UCSD-AML1 (cell line): ENCODE measurements around the gene UBE2E2.

ENCODE experiments used
- DNase-seq: peaks from one replicate; lab custom pipeline; 2025; ENCODE audit not compliant: unreplicated experiment; lab: John Stamatoyannopoulos, UW

Gene UBE2E2

GRCh38 chr3:23468203-23468602 lies 265.1 kb downstream of the UBE2E2 start:
- DNase-seq: no peak

- no peak for DNase-seq
Observed at GRCh38 chr3:23474580-23475357, 271.6 kb downstream of the UBE2E2 start.

DNA sequence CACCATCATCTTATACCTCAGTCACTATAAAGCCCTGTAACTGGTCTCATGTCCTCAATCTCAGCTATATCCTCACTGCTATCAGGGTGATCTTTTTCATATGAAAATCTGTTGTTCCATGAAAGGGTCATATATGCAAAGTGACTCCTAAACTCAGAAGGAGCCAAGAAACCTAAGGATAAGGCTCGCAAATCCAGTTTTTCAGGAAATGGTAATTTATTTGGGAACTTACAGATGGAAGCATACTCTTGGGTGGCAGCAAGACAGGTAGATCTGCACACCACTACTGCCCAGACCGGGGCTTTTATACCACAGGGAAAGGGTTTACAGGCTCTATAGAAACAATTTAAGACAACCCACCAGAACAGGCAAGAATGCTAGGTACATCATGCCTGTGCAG lies 272.3 kb downstream of the UBE2E2 start:
- no peak for DNase-seq

DNA sequence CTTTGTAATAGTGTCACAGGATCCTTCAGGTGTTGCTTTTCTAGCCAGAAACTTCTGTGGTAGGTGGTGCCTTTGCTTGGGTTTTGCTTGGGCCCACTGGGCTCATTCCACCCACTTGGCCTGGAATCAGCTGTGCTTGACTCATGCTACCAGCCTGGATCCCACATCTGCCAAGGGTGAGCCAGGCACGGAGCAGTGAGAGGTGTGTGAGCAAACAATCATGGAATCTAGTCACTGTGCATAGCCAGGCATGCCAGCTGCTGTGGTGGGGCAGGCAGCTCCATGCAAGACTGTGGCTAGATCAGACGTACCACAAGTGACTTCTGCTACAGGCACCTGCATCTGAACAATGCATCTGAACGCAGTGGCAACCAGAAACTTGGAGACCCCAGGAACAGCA lies 275.9 kb downstream of the UBE2E2 start:
- no peak for DNase-seq

DNA sequence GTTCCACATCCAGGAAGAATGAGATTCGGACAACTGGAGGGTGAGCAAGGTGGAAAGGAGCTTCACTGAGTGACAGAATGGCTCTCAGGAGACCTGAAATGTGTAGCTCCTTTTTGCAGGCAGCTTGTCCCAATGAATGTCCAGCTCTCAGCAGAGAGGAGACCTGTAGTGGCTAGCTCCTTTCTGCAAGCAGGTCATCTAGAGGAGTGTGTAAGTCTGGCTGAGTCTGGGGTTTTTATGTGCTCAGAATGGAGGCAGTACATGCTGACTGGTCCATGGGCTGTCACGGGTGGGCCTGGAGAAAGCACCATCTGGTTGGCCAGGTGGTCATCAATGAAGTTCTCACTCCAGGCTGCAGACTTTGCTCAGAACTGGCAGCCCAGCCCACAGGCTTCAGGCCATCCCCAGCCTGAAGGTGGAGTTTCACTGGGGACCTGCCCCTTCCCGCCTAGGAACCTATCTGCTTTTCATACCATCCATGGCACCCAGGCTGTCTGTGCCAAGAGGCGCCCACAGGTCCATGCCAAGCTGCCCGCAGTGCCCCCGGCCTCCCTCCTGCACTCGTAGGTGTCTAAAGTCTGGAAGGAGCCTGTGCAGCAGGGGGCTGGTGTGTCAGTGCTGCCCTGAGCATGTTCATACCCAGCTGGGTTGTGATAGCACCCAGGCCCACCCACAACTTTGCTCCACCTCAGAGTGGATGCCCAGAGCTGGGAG lies 276.6 kb downstream of the UBE2E2 start:
- DNase-seq: no peak

GRCh38 chr3:23480329-23480714 lies 277.2 kb downstream of the UBE2E2 start:
- no peak for DNase-seq

- no peak for DNase-seq
Observed at GRCh38 chr3:23481011-23481615, 278.0 kb downstream of the UBE2E2 start.

GRCh38 chr3:23481616-23482278 lies 278.6 kb downstream of the UBE2E2 start:
- DNase-seq: no peak

GRCh38 chr3:23484386-23484785 lies 281.3 kb downstream of the UBE2E2 start:
- DNase-seq: no peak

- no peak for DNase-seq
Observed at GRCh38 chr3:23485922-23486321, 282.8 kb downstream of the UBE2E2 start.

- no peak for DNase-seq
Observed at GRCh38 chr3:23487015-23487414, 283.9 kb downstream of the UBE2E2 start.

DNA sequence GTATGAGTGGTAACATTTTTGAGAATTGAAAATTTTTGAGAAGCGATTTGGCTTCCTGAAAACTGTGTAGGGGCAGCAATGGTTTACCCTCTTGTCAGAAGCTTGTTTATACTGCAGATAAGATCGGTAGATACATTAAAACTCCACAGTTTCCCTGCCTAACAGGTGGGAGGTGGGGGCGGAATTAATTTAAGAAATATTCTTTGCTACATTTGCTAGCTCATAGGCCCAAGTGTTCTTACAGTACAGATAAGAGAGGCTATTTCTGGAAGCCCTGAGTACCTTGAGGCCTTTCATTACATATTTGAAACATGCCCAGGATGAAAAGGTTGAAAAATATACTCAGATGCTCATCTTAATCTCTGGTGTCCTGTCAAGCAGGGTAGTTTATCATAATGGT lies 285.5 kb downstream of the UBE2E2 start:
- no peak for DNase-seq

DNA sequence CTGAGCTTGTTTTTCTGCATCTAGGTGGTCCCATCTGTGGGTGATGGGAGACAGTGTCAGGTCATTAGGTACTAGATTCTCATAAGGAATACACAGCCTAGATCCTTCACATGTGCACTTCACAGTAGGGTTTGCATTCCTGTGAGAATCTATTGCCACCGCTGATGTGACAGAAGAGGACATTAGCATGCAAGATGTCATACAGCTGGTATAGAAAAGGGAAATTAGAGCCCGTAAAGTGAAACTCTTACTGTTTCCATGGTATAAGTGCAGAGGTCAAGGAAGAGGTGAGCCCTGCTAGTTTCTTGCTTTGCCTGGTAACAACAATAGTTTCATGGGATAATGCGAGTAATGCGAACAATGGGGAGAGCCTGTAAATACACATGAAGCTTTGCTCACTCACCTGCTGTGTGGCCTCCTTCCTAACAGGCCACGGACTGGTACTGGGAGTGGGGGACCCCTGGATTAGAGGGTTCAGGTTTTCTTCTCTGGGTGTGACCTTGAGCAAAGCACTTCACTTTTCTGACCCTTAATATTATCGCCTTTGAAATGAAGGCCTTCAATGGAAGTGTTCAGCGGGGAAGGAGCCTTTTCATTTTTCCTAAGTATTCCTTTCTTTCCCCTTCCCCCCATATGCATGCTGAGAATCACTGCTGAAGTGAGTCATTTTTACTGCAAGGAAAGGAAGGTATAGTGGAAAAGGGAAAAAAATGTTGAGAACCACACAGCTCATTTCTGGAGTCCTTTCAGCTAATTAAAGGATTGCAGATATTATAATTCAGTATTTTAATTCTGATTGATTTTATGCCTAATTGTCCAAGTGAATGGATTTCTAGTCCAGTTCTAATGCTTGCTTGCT lies 286.4 kb downstream of the UBE2E2 start:
- DNase-seq: no peak

DNA sequence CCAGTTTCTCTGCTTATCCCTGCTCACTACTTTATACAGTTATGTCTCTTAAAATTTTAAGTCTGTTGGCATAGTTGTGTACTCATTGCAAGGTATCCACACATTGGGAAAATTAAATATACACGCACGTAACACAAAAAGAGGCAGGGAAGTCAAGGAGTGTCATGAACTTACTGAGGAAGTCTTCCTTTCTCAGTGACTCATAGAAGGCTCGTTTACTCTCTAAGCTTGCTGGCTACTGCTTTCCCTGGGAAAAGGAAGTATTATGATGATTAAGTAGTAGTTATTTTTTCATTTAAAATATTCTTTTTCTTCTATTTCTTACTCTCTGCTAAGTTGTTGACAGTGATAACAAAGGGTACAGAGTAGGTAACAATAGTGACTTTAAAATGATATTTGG lies 287.3 kb downstream of the UBE2E2 start:
- no peak for DNase-seq

GRCh38 chr3:23492057-23492456 lies 288.9 kb downstream of the UBE2E2 start:
- DNase-seq: no peak

DNA sequence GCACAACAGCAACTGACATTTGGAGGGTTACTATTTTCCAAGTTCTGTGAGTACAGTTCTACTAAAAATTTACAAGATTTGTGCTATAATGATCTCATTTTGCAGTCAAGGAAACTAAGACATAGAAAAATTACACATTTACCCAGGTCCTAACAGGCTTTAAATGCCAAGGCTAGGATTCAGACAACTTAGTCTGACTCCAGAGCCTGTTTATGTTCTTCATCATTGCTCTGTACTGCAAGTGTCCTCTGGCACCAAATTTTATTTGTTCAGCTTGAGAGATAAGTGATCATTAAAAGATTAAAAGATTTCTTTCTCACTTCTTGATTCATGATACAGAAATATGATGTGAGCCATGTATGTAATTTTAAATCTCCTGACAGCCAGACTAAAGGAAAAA lies 290.8 kb downstream of the UBE2E2 start:
- DNase-seq: no peak

GRCh38 chr3:23494967-23495366 lies 291.8 kb downstream of the UBE2E2 start:
- DNase-seq: no peak

DNA sequence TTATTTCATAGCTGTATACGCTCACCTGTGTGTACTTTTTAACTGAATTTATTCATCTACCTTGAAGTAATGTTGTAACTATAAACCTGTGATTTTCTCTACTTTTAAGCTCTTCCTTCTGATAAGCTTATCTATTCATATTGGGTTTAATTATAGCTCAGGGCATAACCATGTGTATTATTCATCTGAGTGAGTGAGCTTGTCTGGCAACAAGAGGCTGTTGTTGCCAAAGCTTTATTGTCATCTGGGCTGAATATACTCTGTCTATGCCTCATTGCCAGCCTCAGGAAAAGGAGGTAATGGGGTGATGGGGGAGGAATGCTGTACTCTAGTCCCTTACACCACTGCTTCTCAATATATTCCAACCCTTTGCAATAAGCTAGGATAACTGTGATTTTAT lies 292.4 kb downstream of the UBE2E2 start:
- no peak for DNase-seq

DNA sequence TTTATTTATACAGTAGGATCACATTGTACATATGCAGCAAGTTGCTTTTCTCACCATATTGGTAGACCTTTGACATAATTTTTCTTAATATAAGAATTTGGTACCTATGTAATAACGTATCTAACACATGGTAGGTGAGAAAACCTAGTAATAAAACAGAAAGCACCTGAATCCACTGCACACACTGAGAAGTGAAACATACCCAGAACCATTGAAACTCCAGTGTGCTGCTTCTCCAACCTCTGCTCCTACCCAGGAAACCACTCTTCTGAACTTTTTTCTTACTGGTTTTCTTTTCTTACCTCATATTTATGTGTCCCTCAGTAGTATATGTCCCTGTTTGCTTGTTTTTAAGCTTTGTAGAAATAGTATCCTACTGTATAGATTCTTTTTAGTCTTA lies 293.0 kb downstream of the UBE2E2 start:
- no peak for DNase-seq

GRCh38 chr3:23497156-23497555 lies 294.0 kb downstream of the UBE2E2 start:
- DNase-seq: no peak
